ENCODE measurements around the gene MAGI1.

GRCh38 chr3:65584002-65584401 lies 454.7 kb downstream of the MAGI1 start:
- no peak for TF ChIP-seq POLR2A (IDR thresholded peaks at IDR 0.05)
- TF ChIP-seq CTCF (IDR thresholded peaks at IDR 0.05): no peak

All from breast epithelium (tissue), 3 donors.